ENCODE results near the gene LTA4H.

LTA4H gene

DNA sequence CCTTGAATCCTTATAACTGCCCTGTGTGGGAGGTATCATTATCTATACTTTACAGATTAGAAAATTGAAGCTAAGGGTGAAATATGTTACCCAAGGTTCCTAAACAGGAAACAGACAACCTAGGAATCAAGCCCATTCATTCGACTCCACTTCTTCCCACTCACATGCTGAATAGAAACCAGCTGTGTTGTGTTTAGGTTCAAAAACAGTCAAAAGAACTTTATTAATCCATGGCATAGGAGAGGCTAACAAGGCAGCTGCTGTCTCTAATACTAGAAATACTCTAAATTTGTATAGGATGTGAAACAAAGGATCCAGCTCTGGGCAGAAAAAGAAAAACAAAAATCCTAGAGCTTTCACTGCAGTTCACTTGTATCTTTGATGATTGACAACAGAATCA, 82.4 kb downstream of the LTA4H start:
- no peak overlapping the region for H2AK5ac ChIP-seq (ENCODE audit: low read length, severe bottlenecking)
- no peak overlapping the region for H4K8ac ChIP-seq (ENCODE audit: low read length)
- H3K79me1 ChIP-seq (replicated peaks; ENCODE audit: low read length, poor library complexity, severe bottlenecking): no peaks in the 10 kb centered on the region
- no peak overlapping the region for H2BK15ac ChIP-seq (ENCODE audit: low read depth, poor library complexity, severe bottlenecking)
- no peaks in the 10 kb centered on the region for H3K36me3 ChIP-seq (ENCODE audit: control insufficient read depth in 1 of 2, insufficient read depth in 2 of 2, low read depth in 1 of 2, low read length in 2 of 2)
- H3K23ac ChIP-seq (ENCODE audit: low read length in 2 of 2): no peak overlapping the region
- H2BK5ac ChIP-seq (ENCODE audit: low read depth, low read length, poor library complexity, severe bottlenecking): no peak overlapping the region
- no peak overlapping the region for H4K91ac ChIP-seq (ENCODE audit: low read length)
- no peaks in the 10 kb centered on the region for H3K4me1 ChIP-seq (ENCODE audit: control insufficient read depth, insufficient read depth, low read depth, low read length)
- no peak overlapping the region for H3K4me2 ChIP-seq (ENCODE audit: low read length, poor library complexity, severe bottlenecking)
- H2AFZ ChIP-seq (ENCODE audit: low read depth, low read length): no peak overlapping the region
- no peak for DNase-seq
- peaks cover 16 to 44% of the 10 kb centered on the region in 2 experiments for H3K27me3 ChIP-seq (ENCODE audit: control insufficient read depth in 1 of 2, insufficient read depth in 1 of 2, low read length in 2 of 2)
- no peaks in the 10 kb centered on the region for H3K9me3 ChIP-seq (ENCODE audit: control insufficient read depth, low read length)
- H3K4ac ChIP-seq (ENCODE audit: low read depth in 1 of 2, low read length in 2 of 2): no peak overlapping the region
- no peak overlapping the region for H2BK12ac ChIP-seq (ENCODE audit: low read length in 2 of 2)
- H3K9ac ChIP-seq (ENCODE audit: low read length): no peak overlapping the region
- H2BK120ac ChIP-seq (ENCODE audit: low read depth, low read length): no peak overlapping the region
- H3K27ac ChIP-seq (ENCODE audit: low read length, poor library complexity, severe bottlenecking): no peak overlapping the region
- H3K18ac ChIP-seq (ENCODE audit: low read depth in 1 of 2, low read length in 2 of 2): no peak overlapping the region
- no peak overlapping the region for H3K14ac ChIP-seq (ENCODE audit: low read length in 2 of 2)
- no CpG with 5 or more reads among the region's 1 CpG for whole genome bisulfite sequencing
- no peak overlapping the region for H3K4me3 ChIP-seq (ENCODE audit: insufficient read depth in 1 of 2, low read depth in 1 of 2, low read length in 2 of 2)

DNA sequence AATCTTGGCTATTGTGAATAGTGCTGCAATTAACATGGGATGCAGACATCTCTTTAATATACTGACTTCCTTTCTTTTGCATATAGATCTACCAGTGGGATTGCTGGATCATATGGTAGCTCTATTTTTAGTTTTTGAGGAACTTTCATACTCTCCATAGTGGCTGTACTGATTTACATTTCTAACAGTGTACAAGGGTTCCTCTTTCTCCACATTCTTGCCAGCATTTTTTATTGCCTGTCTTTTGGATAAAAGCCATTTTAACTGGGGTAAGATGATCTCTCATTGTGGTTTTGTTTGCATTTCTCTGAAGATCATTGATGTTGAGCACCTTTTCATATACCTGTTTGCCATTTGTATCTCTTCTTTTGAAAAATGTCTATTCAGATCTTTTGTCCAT, 83.9 kb downstream of the LTA4H start:
- H3K18ac ChIP-seq (ENCODE audit: low read depth in 1 of 2, low read length in 2 of 2): no peak overlapping the region
- H3K4me2 ChIP-seq (ENCODE audit: low read length, poor library complexity, severe bottlenecking): no peak overlapping the region
- no peak overlapping the region for H2BK120ac ChIP-seq (ENCODE audit: low read depth, low read length)
- no peak overlapping the region for H2AK5ac ChIP-seq (ENCODE audit: low read length, severe bottlenecking)
- H2AFZ ChIP-seq (ENCODE audit: low read depth, low read length): no peak overlapping the region
- no peak overlapping the region for H4K8ac ChIP-seq (ENCODE audit: low read length)
- no peaks in the 10 kb centered on the region for H3K9me3 ChIP-seq (ENCODE audit: control insufficient read depth, low read length)
- peaks cover 16 to 38% of the 10 kb centered on the region in 2 experiments for H3K27me3 ChIP-seq (ENCODE audit: control insufficient read depth in 1 of 2, insufficient read depth in 1 of 2, low read length in 2 of 2)
- no peak overlapping the region for H2BK5ac ChIP-seq (ENCODE audit: low read depth, low read length, poor library complexity, severe bottlenecking)
- H3K9ac ChIP-seq (ENCODE audit: low read length): no peak overlapping the region
- H2BK12ac ChIP-seq (ENCODE audit: low read length in 2 of 2): no peak overlapping the region
- no peak overlapping the region for H4K91ac ChIP-seq (ENCODE audit: low read length)
- H2BK15ac ChIP-seq (ENCODE audit: low read depth, poor library complexity, severe bottlenecking): no peak overlapping the region
- H3K27ac ChIP-seq (ENCODE audit: low read length, poor library complexity, severe bottlenecking): no peak overlapping the region
- H3K36me3 ChIP-seq (ENCODE audit: control insufficient read depth in 1 of 2, insufficient read depth in 2 of 2, low read depth in 1 of 2, low read length in 2 of 2): no peaks in the 10 kb centered on the region
- H3K4me1 ChIP-seq (ENCODE audit: control insufficient read depth, insufficient read depth, low read depth, low read length): no peaks in the 10 kb centered on the region
- no peak overlapping the region for H3K4ac ChIP-seq (ENCODE audit: low read depth in 1 of 2, low read length in 2 of 2)
- DNase-seq: no peak
- no peaks in the 10 kb centered on the region for H3K79me1 ChIP-seq (replicated peaks; ENCODE audit: low read length, poor library complexity, severe bottlenecking)
- H3K23ac ChIP-seq (ENCODE audit: low read length in 2 of 2): no peak overlapping the region
- no peak overlapping the region for H3K4me3 ChIP-seq (ENCODE audit: insufficient read depth in 1 of 2, low read depth in 1 of 2, low read length in 2 of 2)
- H3K14ac ChIP-seq (ENCODE audit: low read length in 2 of 2): no peak overlapping the region

All from mesenchymal stem cell (in vitro differentiated cells and primary cell).